Smooth muscle cell (in vitro differentiated cells): Measurements from ENCODE around the gene DIO1. TPM values are rescaled to one million over a fixed set of nuclear protein-coding genes. Genes with fewer than 3 reads are reported as not detected.
A peak's percentile ranks its signal among the peaks of the same experiment; 100 is the strongest.
"Not testable (repeated sequence)": the region's sequence is repeated elsewhere in the genome, so short reads cannot be mapped to it uniquely, and the experiment has no call there.

Experiments used
- DNase-seq: peaks from one replicate; lab custom pipeline; 2025; ENCODE audit not compliant: unreplicated experiment; lab: John Stamatoyannopoulos, UW
- H2AFZ ChIP-seq: fragments of 200-600 bp; sonication (generic); 2 replicates; pipeline ENCODE4 v1.6.0; 2016; ENCODE audit warnings: antibody characterized with exemption, low read depth, mild to moderate bottlenecking
- H3F3A ChIP-seq: fragments of 200-600 bp; sonication (generic); 2 replicates; pipeline ENCODE4 v1.6.0; 2017; ENCODE audit warnings: antibody characterized with exemption, low read depth
- H3K27ac ChIP-seq: fragments of 200-600 bp; sonication (generic); 2 replicates; pipeline ENCODE4 v1.5.1; 2016; ENCODE audit warnings: low read depth, mild to moderate bottlenecking
- H3K27me3 ChIP-seq: fragments of 200-600 bp; sonication (generic); 2 replicates; pipeline ENCODE4 v1.6.1; 2016; ENCODE audit warnings: low read depth, mild to moderate bottlenecking
- H3K36me3 ChIP-seq: fragments of 200-600 bp; sonication (generic); 2 replicates; pipeline ENCODE4 v1.5.1; 2016; ENCODE audit warnings: low read depth
- H3K4me1 ChIP-seq: fragments of 200-600 bp; sonication (generic); 2 replicates; pipeline ENCODE4 v1.5.1; 2016; ENCODE audit warnings: low read depth
- H3K4me2 ChIP-seq: fragments of 200-600 bp; sonication (generic); 2 replicates; pipeline ENCODE4 v1.6.0; 2016; ENCODE audit warnings: mild to moderate bottlenecking
- H3K4me3 ChIP-seq: fragments of 200-600 bp; sonication (generic); 2 replicates; pipeline ENCODE4 v1.5.1; 2016; ENCODE audit warnings: mild to moderate bottlenecking
- H3K79me2 ChIP-seq: fragments of 200-600 bp; sonication (generic); 2 replicates; pipeline ENCODE4 v1.6.0; 2016; ENCODE audit warnings: low read depth, mild to moderate bottlenecking
- H3K9ac ChIP-seq: fragments of 200-600 bp; sonication (generic); 2 replicates; pipeline ENCODE4 v1.6.0; 2016; ENCODE audit warnings: low read depth
- H3K9me3 ChIP-seq: fragments of 200-600 bp; sonication (generic); replicated peaks from 2 replicates; pipeline ENCODE4 v1.5.1; 2016; ENCODE audit warnings: low read depth
- H4K20me1 ChIP-seq: fragments of 200-600 bp; sonication (generic); 2 replicates; pipeline ENCODE4 v1.6.0; 2016; ENCODE audit warnings: low read depth
- CTCF ChIP-seq: fragments of 200-600 bp; sonication (generic); IDR thresholded peaks from 2 replicates; pipeline ENCODE4 v1.5.1; 2017; ENCODE audit warnings: borderline replicate concordance, mild to moderate bottlenecking, antibody characterized with exemption; ENCODE audit not compliant: insufficient read depth, poor library complexity, severe bottlenecking
- WGBS: methylation state at CpG from one replicate; pipeline ENCODE4 v1.1.7; 2016; ENCODE audit warnings: low lambda C conversion rate; 5-methylcytosine and 5-hydroxymethylcytosine counted together
- polyA plus RNA-seq: library from polyadenylated mRNA; unstranded; fragments of >200 nt; fragmentation: Nextera tagmentation; extraction: Ambion mirVana; gene quantifications from 2 replicates; pipeline ENCODE4 v1.2.1, GENCODE V29; 2016
- total RNA-seq: library from RNA; depleted of rRNA; stranded (reverse); fragments of >200 nt; gene quantifications from 2 replicates; pipeline ENCODE4 v1.2.3, GENCODE V29; 2014

Gene DIO1
- total and polyA plus RNA-seq, 2 experiments from 2014 or later = 0.16 TPM; not detected in 1

GRCh38 chr1:53878492-53879105 is 15.4 kb upstream of the DIO1 start:
- WGBS = 66% methylated on average over 5 of the region's 5 CpGs

DNA sequence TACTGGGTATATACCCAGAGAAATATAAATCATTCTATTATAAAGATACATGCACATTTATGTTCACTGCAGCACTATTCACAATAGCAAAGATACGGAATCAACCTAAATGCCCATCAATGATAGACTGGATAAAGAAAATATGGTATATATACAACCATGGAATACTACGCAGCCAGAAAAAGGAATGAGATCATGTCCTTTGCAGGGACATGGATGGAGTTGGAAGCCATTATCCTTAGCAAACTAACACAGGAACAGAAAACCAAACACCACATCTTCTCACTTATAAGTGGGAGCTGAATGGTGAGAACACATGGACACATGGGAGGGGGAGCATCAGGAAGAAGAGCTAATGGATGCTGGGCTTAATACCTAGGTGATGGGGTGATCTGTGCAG is 12.1 kb upstream of the DIO1 start:
- 97% methylated on average over 2 of the region's 2 CpGs for whole genome bisulfite sequencing
- not testable (repeated sequence) for H3K9me3 ChIP-seq, DNase-seq

More at GRCh38 chr1:53878492-53879105, 15.4 kb upstream of the DIO1 start:
- Histone ChIP-seq H3K27ac (no peak overlapping the region), H3K9me3 (no peaks in the 10 kb centered on the region), H3K27me3 (no peaks in the 10 kb centered on the region), H3K4me1 (no peaks in the 10 kb centered on the region), H3K4me2 (no peak overlapping the region), H3K4me3 (no peak overlapping the region), H3K79me2 (no peaks in the 10 kb centered on the region), H2AFZ (no peak overlapping the region), H3K36me3 (peaks cover 4% of the 10 kb centered on the region), H3F3A (no peaks in the 10 kb centered on the region), H4K20me1 (no peaks in the 10 kb centered on the region), H3K9ac (no peak overlapping the region)
- DNase-seq = no peak
- peak; percentile 60 for TF ChIP-seq CTCF

GRCh38 chr1:53883600-53883999 is 10.4 kb upstream of the DIO1 start:
- H2AFZ ChIP-seq, H3F3A ChIP-seq, H3K27me3 ChIP-seq, H3K4me1 ChIP-seq, DNase-seq, H3K9me3 ChIP-seq, H3K79me2 ChIP-seq, H3K4me3 ChIP-seq, H3K9ac ChIP-seq, H3K27ac ChIP-seq, H3K36me3 ChIP-seq, H4K20me1 ChIP-seq, H3K4me2 ChIP-seq: not testable (repeated sequence)
- 99% methylated on average over 6 of the region's 6 CpGs for WGBS

More for the DNA sequence above, 12.1 kb upstream of the DIO1 start:
- H3K4me1 ChIP-seq, H3K27me3 ChIP-seq, H3K79me2 ChIP-seq, H3K36me3 ChIP-seq, H4K20me1 ChIP-seq, H2AFZ ChIP-seq, H3K27ac ChIP-seq, H3K4me3 ChIP-seq, H3K9ac ChIP-seq, H3K4me2 ChIP-seq, H3F3A ChIP-seq: not testable (repeated sequence)

DNA sequence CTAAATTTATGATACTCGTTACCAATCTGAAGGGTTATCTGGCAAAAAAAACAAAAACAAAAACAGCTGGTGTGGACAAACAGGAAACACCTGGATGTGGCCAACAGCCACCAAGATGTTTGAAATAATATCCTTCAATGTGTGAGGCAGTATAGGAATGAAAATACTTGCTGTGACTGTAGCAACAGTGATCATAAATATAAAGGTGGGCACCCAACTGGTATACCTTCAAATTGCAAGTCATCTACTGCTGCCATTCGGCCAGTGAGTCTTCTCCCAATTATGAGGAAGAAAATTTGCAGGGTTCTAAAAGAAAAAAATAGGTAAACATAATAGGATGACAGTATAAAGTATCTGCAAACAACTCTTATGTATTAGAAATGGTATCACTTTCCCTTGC is 5.3 kb upstream of the DIO1 start:
- H3K4me1 ChIP-seq = peaks cover 6% of the 10 kb centered on the region
- DNase-seq = no peak
- H2AFZ ChIP-seq = no peak overlapping the region
- peak overlapping the region; percentile 90 for H3K4me3 ChIP-seq
- no peaks in the 10 kb centered on the region for H3K79me2 ChIP-seq
- no peaks in the 10 kb centered on the region for H3K27me3 ChIP-seq
- no peak overlapping the region for H3K9ac ChIP-seq
- no peaks in the 10 kb centered on the region for H3K36me3 ChIP-seq
- no peak for TF ChIP-seq CTCF
- H4K20me1 ChIP-seq = no peaks in the 10 kb centered on the region
- H3F3A ChIP-seq = peaks cover 3% of the 10 kb centered on the region
- no peaks in the 10 kb centered on the region for H3K9me3 ChIP-seq
- WGBS = 90% methylated on average over 2 of the region's 2 CpGs
- H3K27ac ChIP-seq = no peak overlapping the region
- H3K4me2 ChIP-seq = peak overlapping the region; percentile 80
